HPDE6-E6E7 (cell line): ENCODE data around the gene NGDN.
A peak's percentile ranks its signal among the peaks of the same experiment; 100 is the strongest.

ENCODE experiments used
- DNase-seq: peaks from one replicate; pipeline ENCODE4 v3.0.0; 2011; ENCODE audit warnings: missing footprints; ENCODE audit errors: extremely low spot score

NGDN gene

DNA sequence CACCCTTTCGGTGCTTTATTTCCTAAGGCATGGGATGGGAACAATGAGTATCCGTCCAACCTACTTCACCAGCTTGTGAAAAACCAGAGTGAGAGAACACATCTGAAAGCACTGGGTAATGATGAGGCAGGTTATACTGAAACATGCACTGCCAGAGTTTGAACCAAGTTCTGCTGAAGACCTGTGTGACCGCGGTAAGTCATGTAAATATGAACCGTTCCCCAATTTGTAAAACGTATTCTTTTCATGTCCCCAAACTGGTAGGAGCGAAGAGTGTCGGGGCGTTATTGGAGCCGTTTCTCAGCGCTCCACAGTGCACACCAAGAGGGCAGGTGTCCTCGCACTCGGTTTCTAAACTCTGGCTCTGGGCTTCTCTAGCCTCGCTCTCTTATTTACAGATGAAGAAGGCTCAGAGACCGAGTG lies 788 bp upstream of the NGDN start:
- DNase-seq, result no peak

DNA sequence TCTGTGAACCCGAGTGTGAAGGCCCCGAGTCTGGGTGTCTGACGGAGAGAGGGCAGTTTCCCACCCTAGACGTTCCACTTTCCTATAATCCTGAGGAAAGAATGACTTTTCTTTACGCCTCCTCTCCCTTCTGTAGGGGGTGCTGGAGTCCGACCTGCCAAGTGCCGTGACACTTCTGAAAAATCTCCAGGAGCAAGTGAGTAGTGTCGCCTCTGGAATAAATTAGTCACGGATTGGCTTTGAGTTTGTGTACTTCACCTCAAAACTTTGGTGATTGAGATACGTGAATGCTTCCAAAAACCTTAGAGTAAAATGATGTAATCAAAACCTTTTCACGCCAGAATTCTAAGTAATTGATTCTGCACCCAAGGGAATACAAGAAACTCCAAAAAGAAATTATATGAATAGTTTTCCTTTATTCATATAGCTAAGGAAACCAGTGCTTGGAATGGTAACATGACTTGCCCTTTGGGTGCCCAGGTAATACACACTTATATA lies 452 bp downstream of the NGDN start:
- DNase-seq, result no peak

DNA sequence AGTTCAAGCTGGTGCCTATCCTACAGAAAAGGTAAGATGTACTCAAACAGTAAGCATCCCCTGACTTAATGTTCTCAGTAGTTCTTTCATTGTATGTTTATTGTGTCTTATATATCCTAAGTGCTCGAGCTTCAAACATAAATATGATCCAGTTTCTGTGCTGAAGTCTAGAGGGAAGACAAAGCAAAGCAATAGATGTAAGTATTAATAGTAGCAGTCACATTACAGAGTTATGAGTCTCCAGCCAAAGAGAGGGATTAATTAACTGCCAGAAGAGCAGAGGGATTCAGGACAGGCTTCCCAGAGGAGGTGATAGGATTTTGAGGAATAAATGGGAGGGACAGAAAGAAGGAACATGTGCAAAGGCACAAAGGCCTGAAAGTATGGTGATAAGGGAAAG lies 1.4 kb downstream of the NGDN start:
- DNase-seq, result no peak

DNA sequence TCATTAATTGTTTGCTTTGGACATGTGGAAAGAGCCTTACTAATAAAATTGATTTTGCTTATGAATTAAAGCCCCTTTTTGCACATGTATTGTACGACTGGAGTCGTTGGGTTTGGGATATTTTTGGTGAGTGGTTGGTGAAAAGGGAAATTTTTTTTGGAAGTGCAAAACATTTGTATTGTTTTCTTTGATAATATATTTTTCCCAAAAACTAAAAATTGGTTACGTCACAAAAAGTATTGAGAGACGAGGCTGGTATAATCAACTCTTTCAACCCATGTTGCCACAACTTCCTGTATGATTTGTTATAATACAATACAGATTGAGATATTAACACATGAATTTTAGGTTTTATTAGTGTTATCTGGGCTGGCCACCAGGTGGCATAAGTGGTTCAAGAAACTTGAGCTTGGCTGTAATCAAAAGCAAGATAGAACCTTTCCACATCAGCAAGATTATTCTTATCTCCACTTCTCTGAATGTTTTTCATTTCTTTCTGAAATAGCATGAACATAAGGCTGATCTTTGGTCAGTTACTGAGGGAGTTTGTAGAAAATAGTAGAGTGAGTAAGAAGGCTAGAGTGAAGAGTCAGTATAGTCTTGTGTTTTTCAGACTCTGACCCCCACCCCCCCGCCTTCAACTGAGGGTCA lies 8.7 kb downstream of the NGDN start:
- DNase-seq, result peak; percentile 21

DNA sequence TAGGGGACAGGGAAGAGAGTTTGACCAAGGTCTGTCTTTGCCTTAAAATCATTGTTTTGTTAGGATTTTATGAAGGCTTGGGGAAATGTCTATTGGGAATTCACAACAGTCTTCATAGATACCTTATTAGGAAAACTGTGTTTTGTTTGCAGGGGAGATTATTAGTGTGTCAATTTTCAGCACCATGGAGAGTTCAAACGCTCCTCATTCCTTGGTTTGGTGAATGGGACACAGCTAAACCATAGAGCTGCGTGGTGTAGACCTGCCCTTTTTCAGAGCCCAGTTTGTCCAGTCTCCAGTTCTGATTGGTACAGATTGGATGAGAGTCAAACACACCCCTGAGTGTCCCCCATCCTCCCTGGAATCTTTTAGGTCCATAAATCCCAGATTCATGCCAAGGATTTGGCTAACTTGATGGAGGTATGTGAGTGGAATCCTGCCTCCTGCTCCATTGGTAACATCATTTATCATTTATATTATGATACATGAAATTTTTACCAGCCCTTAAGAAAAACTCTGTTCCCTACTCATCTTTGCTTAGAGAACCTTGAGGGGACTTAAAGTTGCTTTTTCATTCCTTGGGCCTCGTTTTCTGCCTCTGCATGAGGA lies 12.0 kb downstream of the NGDN start:
- no peak for DNase-seq

DNA sequence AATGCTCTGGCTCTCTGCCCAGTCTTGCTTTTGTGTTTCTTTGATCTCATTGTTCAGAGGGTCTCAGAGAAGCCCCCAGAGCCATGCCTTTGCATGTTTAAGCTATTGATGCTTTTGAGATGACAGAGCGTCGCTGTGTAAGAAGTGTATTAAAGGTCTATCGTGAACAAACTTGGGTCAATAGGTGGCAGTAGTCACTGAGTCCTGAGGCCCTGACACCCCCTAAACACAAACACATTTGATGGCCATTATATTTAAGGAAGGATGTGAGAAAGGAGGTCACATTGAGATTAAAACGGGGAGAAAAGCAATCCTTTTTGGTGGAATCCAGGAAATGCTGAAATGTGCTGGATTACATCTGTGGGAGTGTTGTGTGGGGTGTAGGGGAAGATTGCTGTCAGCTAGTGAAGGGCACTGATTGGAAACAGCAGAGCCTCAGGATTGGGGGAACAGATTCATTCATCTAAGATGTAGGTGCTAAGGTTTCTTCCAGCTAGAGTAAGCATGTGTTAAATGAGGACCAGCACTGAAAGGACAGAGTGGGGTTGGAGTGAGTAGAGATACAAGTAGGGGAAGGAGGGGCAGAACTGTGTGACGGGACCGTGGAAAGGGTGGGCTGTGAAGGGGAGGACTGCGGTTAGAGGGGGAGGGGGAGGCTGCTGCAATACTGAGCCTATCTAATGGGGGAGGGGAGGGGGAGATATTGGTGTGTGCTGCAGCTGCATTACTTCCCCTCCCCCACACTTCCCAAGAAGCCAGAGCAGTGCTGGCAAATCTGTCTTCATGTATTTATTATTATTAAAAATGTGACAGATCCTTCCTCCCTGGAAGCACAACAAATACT lies 12.7 kb downstream of the NGDN start:
- no peak for DNase-seq

DNA sequence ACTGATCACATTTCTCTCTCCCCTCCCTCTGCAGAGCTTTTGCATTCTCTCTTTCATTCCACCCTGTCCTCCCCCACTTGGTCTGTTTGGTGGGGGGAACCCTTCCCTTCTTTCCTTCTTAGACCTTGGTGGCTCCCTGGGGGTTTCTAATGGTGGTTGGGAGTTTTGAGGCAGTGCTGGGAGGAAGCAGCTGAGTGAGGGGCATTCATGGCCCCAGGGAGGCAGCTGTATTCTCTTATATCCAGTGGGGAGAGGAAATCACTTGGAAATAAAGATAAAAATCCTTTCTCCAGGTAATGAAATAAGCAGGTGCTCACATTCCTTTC lies 13.3 kb downstream of the NGDN start:
- DNase-seq, result no peak

DNA sequence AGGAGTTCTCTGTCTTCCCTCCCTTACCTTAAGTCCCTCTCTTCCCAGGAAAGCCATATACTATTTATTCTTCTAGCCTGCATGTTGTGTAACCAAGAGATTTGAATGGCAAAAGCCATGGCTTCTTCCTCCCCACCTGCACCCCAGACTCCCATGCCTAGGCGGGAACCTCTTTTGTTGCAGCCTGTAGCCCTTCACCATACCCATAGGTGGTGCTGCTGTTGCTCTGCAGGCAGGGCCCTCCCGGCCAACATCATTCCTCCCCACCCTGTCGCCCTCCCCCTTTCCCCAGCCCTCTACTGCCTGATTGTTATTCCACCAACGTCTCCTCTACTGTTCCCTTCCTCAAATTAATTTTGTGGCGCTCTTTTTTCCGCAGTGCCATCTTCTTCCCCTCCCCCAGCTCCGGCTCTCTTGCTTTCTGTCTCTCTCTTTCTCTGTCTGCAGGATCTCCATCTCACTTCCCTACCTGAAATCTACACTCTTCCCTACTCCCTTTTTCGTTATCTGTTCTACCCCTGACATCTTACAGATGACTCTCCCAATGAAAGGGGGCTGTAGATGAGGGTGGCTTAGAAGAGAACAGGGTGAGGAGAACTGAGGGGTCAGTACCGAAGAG lies 13.8 kb downstream of the NGDN start:
- no peak for DNase-seq

DNA sequence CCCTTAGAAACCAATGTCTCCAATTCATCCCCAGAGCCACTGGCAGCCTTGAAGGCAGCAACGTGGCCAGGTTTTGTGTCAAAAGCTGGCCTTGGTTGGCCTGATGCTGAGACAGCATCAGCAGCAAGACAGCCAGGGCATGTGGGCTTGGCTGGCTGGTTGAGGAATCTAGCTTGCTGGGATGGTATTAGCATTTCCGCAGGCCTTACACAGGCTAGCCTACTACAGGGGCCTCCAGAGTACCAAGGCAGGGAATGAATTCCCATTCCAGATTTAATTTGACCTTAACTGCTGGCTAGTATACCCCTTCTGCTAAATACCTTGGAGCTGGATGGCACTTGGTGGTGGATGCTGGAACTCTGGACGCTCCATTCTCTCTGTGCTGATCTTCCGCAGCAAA lies 15.8 kb downstream of the NGDN start:
- DNase-seq, result no peak

DNA sequence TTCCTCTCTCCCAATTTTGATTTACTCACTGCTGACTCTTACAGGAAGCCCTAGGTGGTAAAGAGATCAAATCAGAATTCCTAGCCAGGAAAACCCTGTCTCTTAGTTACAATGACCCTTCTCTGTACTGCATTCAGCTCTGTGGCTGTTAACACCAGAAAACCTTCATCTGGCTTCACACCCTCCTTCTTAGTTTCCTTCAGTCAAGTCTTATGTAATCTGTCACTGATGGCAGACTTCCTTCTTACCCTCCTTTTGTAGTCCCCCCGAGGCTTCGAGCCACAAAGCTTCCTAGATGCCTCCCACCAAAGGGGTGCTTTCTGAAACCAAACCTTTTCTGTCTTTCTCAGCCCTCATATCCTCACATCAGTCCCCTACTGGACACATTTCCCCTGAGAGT lies 16.5 kb downstream of the NGDN start:
- DNase-seq, result no peak

DNA sequence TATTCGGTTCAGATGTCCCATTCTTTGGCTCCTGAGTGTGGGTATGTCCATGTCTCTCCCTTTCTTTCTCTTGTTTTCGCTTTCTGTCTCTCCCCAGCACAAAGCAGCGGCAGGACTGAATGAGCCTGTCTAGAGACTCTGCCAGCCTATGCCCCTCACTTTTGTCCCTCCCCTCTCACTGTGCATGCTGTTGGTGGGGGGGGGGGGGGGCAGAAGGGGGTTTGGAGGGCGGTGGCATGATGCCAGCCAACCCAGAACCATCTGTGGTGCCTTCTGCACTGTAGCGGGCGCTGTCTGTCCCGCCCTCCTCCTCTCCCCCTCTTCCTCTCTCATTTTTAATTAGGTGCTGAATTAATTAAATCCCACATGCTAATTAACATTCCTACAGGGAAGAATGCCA lies 17.7 kb downstream of the NGDN start:
- no peak for DNase-seq

DNA sequence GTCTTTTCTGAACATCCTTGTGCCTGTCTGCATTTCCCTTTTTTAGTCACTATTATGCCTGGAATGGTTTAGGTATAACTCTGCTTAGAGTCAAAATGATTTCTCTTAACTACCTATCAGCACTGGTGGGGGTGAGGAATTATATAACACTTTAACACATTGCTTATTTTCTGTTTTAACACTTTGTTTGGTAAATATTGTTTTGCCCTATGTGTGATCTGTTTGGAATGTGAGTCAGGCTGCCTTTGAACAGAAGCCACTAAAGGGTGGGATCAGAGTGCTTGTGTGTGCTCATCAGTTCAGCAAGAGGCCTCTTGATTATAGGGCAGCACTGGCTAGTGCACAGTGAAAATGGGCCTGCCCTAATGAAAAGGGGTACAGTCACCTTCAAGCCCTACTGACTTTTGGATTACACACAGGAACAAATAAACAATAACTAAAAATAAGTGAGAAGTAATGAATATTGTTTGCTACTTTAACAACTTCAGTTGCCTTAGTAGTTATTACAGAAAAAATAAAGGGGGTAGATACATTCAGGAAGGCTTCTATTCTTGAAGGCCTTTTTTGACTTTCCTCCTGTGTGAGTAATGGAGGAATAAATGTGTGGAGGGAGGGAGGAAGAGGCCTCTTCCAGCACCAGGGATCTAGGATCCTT lies 23.2 kb downstream of the NGDN start:
- no peak for DNase-seq

DNA sequence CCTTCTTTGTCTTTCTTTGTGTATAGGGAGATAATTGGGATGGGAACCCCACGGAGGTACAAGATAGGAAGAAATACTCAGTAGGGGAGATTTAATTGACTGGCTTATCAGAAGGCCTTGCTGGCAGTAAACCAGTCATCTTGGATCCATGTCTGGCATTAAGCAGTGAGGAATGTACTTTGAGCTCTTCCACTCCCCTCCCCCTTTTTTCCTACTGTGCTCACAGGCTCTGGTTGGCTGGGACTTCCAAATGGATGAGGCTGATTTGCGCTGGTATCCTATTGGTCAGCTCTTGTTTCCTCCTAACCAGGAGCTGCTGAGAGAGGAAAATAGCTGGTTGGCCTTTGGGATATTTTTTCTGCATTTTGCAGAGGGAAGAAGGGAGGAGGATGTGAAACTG lies 24.7 kb downstream of the NGDN start:
- no peak for DNase-seq

DNA sequence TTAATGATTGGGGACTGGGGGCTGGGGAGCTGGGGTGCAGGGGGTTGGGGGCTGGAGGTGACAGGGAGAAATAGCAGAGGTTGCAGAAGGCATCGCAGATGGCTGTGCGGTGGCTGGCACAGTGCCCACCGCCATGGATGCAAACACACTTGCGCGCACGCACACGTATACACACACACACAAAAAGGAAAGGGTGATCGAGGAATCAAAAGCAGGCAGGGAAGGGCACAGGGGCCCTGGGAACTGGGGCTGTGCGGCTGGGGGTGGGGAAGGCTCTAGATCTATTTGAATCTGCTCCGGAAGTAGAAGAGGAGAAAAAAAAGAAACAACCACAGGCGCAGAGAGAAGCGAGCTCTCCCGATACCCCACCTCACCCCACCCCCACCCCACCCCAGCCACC lies 42.7 kb downstream of the NGDN start:
- no peak for DNase-seq

DNA sequence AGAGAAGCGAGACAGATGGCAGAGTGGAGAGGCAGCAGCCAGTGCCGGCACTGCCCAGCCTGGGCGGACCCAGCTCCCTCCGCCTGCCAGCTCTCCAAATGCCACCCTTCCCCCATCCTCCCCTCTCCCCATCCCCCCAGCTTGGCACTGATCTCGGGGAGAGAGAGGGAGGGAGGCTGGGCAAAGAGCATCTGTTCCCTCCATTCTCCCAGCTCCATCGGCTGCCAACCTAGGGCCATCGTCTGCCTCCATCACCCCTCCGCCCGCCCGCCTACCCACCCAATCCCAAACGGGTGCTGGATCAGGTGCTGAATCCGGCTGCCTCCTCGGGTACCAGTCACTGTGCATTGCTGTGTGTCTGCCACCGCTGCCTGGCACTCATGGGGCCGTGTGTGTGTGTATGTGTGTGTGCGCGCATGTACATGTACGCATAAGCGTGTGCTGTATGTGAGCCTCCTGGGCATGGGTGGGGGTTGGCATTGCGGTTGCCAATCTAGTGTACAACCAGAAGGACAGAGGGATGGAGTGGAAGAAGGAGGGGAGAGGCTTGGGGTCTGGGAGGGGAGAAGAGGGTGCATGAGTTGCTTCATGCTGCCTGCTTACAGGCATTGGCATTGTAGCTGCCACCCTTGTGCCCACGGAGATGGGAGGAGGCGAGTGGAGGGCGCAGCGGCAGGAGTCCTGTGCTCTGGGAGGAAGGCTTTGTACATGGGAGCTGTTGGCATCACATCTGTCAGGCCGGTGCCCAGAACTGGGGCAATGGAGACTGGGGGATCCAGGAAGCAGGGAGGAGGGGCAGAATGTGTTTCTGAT lies 43.7 kb downstream of the NGDN start:
- no peak for DNase-seq

DNA sequence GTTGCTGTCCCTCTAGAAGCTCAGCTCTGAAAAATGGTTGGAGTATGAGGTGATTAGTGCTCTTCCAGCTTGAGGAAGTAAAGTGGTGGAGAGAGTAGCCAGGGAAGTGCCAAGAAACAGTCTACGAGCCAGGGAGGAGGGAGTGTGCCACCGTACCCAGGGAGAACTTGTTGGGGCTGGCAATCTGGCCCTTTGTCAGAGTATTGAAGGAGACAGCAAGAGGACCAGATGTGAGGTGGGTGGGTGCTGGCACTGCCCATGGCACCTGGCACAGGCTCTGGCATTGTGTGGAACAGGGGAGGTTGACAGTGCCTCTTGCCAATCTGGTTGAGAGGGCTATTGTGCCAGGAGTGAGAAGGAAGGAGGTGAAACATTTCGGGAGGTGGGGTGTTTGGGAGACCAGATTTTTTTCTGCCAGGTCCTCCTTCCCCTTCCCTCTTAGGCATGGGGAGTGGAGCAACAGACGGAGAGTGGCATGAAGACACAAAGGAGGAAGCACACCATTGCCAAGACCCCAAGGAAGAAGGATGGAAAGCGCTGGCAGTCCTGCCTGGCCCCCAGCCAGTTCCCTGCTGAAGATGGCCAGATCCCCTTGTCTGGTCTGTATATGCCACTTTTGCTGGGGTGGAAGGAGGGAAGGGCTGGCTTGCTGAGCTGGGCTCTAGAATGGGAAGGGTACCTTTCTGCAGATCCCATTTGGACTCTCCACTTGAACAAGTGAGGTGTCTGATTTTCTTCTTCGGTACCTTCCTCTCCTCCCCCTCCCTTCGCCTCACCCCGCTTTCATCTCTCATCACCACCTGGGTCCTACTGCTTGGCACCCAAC lies 44.5 kb downstream of the NGDN start:
- DNase-seq, result no peak

DNA sequence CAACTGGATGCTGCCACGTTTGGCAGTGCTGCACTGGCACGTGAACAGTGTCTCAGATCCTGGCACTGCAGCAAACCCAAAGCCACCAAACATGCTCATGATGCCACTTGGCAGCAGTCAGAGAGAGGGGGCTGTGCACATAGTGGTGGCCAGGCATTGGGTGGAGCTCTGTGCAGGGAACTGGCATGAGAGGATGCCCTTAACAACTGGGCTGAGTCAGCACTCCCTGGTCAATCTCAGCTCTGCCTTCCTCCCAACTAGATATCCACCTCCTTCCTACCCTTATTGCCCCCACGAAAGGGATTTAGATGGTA lies 45.1 kb downstream of the NGDN start:
- DNase-seq, result no peak

DNA sequence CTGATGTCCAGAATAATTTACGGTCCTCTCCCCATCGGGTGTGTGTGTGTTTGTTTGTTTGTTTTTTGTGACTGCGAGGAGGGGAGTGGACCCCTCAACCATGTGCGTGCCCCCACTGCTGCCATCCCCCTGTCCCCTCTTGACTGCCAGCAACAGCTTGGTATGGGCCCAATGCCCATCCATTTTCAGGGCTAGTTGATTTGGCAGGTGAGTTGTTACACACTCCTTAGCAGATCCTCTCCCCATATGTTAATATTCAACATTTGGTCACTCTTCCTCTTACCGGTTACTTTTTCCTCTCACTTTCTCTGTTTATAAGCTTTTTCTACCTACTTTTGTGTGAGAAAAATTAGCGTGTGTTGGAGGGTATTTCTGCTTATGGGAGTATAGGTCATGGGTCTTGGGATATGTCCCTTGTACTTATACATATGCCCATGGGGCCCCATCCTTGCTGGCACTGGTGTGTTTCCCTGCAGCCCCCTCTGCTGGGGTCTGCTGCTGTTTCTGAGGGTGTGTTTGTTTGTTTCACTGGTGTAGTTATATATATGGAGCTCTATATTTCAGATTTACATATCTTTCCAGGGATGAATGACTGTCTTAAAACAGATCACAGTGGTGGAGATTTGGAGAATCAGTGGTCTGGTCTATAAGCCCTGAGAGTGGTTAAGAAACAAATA lies 48.3 kb downstream of the NGDN start:
- DNase-seq, result no peak

DNA sequence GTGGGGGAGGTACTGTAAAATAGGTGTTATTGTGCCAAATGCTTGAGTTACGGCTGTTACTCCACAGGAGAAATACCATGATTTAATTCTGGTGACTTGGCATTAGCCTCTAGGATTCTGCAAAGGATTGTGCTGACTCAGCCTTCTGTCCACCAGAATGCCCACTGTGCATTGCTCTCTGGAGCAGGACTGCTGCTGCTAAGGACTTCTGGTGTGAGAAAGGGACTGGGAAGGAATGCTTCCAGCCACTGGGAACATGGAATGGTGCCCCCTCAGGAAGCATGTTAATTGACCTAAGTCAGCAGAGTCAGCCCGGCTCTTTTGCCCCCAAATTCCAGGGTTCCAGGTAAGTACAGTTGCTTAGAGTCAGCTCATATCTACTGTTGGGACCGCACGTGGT lies 49.2 kb downstream of the NGDN start:
- DNase-seq, result no peak
